PFSK-1 (cell line): Measurements from ENCODE around the gene AP3B1.

Source experiments
- POLR2AphosphoS5 ChIP-seq: IDR thresholded peaks from 2 replicates; pipeline ENCODE4 v1.6.1; 2012; ENCODE audit warnings: low read depth, mild to moderate bottlenecking, control low read depth, low read length, moderate library complexity
- SIN3A ChIP-seq: IDR thresholded peaks from 2 replicates; pipeline ENCODE4 v1.6.1; 2012; ENCODE audit warnings: mild to moderate bottlenecking, low read length, moderate library complexity, borderline replicate concordance; ENCODE audit not compliant: insufficient read depth
- TF ChIP-seq, protein P1 (sequence below), 2 experiments: IDR thresholded peaks; 2 replicates each; pipeline versions ENCODE4 v1.6.1 to v1.8.0; 2011 to 2012; ENCODE audit warnings: low read depth in 2 of 2, low read length in 2 of 2, control low read depth in 1 of 2, inconsistent platforms in 1 of 2, mild to moderate bottlenecking in 1 of 2, moderate library complexity in 1 of 2; ENCODE audit not compliant: insufficient read depth in 1 of 2

GRCh38 chr5:78019744-78020143 is 274.8 kb downstream of the AP3B1 start:
- TF ChIP-seq, protein P1, sequence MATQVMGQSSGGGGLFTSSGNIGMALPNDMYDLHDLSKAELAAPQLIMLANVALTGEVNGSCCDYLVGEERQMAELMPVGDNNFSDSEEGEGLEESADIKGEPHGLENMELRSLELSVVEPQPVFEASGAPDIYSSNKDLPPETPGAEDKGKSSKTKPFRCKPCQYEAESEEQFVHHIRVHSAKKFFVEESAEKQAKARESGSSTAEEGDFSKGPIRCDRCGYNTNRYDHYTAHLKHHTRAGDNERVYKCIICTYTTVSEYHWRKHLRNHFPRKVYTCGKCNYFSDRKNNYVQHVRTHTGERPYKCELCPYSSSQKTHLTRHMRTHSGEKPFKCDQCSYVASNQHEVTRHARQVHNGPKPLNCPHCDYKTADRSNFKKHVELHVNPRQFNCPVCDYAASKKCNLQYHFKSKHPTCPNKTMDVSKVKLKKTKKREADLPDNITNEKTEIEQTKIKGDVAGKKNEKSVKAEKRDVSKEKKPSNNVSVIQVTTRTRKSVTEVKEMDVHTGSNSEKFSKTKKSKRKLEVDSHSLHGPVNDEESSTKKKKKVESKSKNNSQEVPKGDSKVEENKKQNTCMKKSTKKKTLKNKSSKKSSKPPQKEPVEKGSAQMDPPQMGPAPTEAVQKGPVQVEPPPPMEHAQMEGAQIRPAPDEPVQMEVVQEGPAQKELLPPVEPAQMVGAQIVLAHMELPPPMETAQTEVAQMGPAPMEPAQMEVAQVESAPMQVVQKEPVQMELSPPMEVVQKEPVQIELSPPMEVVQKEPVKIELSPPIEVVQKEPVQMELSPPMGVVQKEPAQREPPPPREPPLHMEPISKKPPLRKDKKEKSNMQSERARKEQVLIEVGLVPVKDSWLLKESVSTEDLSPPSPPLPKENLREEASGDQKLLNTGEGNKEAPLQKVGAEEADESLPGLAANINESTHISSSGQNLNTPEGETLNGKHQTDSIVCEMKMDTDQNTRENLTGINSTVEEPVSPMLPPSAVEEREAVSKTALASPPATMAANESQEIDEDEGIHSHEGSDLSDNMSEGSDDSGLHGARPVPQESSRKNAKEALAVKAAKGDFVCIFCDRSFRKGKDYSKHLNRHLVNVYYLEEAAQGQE (IDR thresholded peaks at IDR 0.05; ENCODE audit: insufficient read depth in 1 of 2, low read depth in 2 of 2, low read length in 2 of 2): no peak
- no peak for TF ChIP-seq SIN3A
- no peak for TF ChIP-seq POLR2AphosphoS5
